ENCODE measurements around the gene CORO2B.
A peak's percentile ranks its signal among the peaks of the same experiment; 100 is the strongest.

Gene CORO2B

GRCh38 chr15:68574046-68574445, 4.7 kb upstream of the CORO2B start:
- TF ChIP-seq CTCF (IDR thresholded peaks at IDR 0.05; ENCODE audit: low read depth, low read length): no peak
- H3K4me3 ChIP-seq (ENCODE audit: low read depth, low read length): no peak overlapping the region

DNA sequence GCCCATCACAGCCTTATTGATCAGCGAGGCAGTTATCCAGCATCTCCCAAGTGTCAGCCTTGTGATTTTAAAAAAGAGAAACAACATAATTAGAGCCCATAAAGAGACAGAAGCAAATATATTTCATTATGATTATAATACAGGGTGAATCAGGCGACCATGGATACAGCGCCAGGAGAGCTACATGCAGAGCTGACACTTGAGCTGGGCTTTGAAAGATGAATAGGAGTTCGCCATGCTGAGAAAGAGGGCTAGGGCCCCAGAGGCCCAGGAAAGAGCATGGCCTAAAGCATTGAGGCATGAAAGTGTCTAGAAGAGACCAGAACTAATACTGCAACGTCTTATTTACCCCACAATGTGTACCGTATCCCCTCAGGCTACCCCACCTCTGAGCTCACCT, 4.2 kb upstream of the CORO2B start:
- no peak for TF ChIP-seq CTCF (IDR thresholded peaks at IDR 0.05; ENCODE audit: low read depth, low read length)
- no peak overlapping the region for H3K4me3 ChIP-seq (ENCODE audit: low read depth, low read length)

DNA sequence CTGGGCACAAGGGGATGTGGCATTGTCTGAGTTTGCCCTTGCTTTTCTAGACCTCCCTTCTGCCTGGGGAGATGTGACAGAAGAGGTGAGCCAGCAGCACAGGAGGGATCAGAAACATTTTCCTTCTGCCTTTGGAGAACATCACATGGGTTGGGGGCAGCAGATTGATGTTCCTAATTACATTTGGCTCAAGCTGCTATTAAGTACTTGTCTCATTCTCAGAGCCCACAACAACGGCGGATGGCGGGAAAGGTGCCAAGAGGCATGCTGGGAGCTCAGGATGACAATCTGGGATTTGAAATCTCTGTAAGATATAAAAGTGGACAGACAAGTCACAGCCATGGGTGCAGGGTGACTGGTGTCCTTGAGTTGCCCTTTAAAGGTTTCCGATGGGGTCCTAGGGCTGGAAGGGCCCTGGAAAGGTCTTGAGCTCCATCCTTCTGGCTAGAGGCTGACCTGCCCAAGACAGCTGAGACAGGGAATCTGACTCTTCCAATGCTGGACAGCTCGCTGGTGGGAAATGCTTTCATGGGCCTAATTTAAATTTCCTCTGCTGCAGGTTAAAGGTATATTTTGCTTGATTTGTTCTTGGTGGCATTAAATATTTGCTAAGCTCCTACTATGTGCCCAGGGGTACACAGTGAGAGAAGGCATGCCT, 2.4 kb upstream of the CORO2B start:
- no peak for TF ChIP-seq CTCF (IDR thresholded peaks at IDR 0.05; ENCODE audit: low read depth, low read length)
- H3K4me3 ChIP-seq (ENCODE audit: low read depth, low read length): no peak overlapping the region

GRCh38 chr15:68578175-68578979, 416 bp upstream of the CORO2B start:
- TF ChIP-seq CTCF (IDR thresholded peaks at IDR 0.05; ENCODE audit: low read depth, low read length): peak; percentile 40
- peak overlapping the region; percentile 65 for H3K4me3 ChIP-seq (ENCODE audit: low read depth, low read length)

- H3K4me3 ChIP-seq (ENCODE audit: low read depth, low read length): peak overlapping the region; percentile 65
- no peak for TF ChIP-seq CTCF (IDR thresholded peaks at IDR 0.05; ENCODE audit: low read depth, low read length)
These were observed 1.5 kb downstream of the CORO2B start for GRCh38 chr15:68580026-68580882.

DNA sequence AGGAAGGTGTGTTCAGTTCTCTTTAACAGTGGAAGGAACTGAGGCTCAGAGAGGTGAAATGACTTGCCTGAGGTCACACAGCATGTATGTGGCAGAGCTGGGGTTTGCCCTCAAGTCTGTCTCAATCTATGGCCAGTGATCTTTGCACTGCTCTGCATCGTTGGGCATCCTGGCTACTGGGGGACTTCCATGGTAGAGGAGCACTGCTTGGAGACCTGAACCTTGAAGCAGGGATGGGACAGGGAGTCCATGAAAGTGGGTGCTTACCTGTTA, 2.0 kb downstream of the CORO2B start:
- no peak overlapping the region for H3K4me3 ChIP-seq (ENCODE audit: low read depth, low read length)

More for the DNA sequence above, 2.0 kb downstream of the CORO2B start:
- TF ChIP-seq CTCF (IDR thresholded peaks at IDR 0.05; ENCODE audit: low read depth, low read length): no peak

Measured in WI38 (cell line).